HL-60/S4 treated with phorbol 12-myristate 13-acetate at 8.2 ng/mL for 4 days and 3 days (cell line): ENCODE measurements around the gene TMEM200A.

ENCODE experiments used
- in situ Hi-C: fragments of 300-500 bp; cut with MboI; formaldehyde crosslinking; loops from 2 replicates; pipeline ENCODE4 v1.15.0; 2022; ENCODE audit warnings: low sequenced_read_pairs

Gene TMEM200A

DNA sequence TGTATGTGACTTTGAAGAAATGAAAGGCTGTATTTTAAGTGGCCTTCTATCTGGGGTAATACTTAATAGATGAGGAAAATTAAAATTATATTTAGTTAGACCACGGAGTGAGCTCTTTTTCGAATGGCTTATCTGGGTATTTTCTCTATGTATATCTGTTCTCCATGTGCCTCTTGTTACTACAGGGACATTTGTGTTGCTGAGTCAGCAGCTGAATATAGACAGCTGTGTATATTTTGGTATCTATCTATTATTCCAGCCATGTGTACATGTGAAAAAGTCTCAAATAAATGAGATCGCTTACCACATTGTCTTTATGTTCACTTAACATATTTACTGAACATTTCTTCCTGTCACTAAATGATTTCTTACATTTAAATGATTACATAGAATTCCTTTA, 57.2 kb downstream of the TMEM200A start:
- in situ Hi-C loops, result no loop called here

DNA sequence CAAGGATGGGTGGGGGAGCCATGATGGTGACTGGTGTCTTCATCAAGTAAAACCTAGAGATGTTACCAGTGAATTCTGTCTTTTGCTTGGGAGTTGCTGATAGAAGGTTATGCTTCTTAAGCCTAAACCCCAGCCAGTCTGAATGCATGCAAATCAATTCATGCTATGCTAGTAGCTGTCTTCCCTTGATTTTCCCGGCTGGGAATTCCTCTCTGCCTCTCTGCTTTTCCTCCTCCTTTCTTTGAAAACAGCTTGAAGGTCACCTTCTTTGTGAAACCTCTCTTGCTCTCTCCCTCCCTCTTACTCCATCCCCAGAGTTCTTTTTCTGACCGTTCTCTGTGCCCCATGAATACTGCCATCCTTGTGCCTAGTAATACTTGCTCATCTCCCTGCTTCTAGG, 58.9 kb downstream of the TMEM200A start:
- in situ Hi-C loops, result no loop called here

DNA sequence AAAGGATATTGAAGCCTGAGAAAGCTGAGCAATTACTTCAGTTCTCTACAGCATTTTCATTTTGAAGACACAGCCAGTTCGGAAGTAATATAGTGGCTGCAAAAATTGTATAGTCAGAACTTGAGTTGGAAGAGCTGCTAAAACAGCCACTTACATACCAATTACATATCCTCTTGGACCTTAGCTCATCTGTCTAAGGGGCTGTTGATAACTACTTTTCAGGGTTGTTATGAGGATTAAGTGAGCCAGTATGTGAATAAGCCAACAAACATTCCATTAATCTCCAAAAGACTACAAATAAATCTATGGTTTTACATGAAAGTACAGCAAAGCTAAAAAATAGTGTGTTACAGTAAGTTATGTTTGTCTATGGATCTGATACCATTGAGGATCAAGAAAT, 59.7 kb downstream of the TMEM200A start:
- in situ Hi-C loops, result no loop called here

DNA sequence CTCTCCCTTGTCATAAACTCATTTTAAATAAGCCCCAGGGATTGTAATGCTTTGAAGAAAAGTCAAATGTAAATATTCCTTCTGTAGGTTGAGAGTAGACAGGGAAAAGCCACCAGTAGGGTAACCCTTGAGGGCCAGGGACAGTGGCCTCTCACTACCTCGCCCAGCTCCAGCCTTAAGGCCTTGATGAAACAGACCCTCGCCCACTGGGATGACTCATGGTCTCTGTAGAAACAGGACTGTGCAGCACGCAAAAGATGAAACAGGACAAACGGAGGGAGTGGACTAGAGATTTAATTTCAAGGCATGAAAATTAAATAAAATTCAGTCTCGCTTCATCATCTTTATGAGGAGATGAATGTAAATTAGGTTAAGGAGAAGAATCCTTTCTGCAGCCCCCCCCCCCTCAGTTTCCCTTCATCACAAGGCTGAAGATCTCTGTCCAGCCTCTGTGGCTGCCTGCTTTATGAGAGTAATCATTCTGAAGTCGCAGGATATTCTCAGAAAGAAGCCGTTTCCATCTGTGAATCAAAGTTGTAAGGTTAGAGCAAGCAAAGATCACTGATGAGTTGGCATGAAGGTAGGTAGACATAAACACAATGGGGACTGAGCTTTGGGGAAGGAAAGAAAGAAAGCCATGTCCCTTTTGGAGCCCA, 60.4 kb downstream of the TMEM200A start:
- in situ Hi-C loops, result no loop called here

DNA sequence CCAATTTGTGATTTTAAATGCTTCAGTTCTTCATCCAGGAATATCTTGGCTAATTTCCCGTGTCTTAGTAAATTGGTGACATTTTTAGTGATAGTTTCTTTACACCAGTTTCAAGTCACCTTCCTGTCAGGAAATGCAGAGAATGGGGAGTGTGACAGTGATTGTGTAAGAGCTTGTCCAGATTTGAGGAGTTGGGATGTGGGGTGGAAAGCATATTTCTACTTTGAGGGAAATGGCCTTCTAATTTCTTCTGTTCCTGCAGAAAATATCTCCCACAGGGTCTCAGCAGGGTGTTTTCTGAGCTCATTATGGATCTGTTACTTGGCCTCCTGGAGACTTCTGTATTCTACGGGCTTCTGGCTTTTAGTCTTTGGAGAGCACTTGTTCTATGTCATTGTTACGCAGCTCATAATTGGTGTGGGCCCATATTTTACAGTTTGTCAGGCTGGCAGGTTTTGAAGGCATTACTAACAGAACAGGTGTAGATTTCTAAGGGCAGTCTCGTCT, 65.6 kb downstream of the TMEM200A start:
- in situ Hi-C loops, result no loop called here

DNA sequence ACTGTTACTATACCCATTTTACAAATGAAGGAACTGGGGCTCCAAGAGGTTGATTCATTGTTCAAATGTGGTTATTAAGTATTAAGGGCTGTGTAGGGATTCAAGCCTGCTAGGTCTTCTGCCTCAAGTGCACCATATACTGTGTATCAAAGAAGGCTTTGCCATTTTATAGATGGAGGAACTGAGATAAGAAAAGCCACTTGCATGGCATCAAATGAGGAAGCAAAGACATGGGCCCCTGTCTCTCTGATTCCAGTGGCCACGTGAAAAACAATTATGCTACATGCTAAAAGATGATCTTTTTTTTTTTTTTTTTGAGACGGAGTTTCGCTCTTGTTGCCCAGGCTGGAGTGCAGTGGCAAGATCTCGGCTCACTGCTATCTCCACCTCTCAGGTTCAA, 67.0 kb downstream of the TMEM200A start:
- in situ Hi-C loops, result no loop called here

DNA sequence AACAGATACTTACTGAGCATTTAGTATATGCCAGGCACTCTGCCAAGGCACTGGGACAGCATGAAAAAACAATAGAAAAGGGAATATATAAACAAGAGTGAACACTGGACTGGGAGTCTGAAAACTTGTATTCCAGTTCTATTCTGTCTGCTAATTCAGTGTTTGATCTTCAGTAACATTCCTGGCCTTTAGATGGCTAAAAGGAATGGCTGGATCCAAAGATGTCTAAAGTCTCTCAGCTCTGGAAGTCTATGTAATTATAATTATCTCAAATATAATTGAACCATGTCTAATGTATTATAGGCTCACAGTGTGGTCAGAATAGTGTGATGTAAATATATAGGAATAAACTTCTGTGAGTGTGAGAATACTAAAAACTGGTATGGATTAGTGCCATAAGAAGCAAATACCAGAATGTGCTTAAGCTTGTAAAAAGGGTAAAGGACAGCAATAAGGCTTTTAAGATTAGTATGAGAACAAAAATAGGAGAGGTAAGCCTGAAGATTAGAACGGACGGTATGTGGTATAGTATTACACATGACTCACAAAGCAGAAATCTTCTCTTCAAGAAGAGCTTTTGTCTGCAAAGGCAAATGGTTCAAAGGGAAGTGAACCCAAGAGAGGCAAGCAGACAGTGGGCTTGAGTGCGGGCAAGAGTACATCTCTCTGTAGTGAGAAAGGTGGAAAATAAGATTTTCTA, 68.5 kb downstream of the TMEM200A start:
- in situ Hi-C loops, result no loop called here

DNA sequence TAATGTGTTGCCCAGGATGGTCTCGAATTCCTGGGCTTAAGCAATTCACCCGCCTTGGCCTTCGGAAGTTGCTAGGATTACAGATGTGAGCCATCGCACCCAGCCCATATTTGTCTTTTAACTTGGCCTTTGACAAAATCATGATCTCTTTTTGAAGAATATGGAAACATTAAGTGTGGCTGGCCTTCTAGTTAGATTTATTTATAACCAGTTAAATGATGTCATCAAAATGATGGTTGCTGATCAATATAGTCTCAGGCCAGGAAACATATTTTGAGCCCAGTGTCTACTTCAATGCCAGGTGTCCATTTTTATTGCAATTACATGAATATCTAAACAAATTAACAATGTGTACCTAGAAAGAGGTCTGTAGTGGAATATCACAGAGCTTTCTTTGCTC, 69.4 kb downstream of the TMEM200A start:
- in situ Hi-C loops, result no loop called here

DNA sequence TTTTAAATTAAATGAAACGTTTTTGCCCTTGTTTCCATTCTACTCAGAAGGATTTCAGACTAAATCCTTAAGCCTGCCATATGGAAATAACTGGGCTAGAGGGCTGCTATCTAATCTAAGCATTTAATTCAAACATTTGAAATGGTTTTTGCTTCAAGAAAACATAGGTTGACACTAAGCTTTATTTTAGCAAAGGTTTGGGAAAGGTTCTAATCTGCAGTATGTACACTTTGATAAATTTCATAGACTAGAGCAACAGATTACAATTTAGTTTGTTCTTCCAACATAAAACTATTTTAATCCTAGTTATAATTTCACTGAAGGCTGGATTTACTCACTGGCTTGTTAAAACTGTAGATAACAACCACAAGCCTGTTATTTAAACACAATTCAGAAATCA, 72.1 kb downstream of the TMEM200A start:
- in situ Hi-C loops, result no loop called here

DNA sequence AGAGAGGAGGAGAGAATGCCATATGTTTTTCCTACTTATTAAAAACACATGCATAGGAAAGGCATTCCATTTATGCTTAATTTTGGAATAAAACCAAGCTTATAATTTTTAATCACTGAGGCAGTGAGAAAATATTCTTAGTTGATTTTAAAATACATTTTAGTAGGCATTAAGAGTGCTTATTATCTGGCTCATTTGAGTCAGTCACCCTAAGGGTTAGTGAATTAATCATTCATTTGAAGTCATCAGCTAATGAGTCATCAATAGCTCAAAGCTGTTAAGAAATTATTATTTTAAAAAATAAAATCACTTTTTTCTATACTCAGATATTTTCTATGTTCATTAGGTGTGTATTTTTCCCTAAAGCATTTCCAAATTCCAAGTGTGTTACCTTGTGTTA, 81.6 kb downstream of the TMEM200A start:
- in situ Hi-C loops, result no loop called here

DNA sequence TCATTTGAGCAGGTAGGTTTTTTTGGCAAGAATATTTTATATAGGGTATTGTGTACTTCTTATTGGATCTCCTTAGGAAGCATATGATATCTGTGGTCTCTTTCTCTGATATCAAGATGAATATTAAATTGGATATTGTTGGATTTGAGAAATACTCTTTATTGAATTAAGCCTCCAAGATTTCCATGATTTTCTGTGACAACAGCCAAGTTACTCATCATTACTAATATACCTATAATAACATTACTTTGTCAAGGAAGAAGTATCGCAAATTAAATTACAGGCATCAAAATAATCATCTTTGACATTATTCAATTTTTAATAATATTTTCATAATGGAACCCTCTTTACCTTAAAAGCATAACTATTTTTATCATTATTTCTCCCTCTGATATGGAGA, 86.5 kb downstream of the TMEM200A start:
- in situ Hi-C loops, result no loop called here

DNA sequence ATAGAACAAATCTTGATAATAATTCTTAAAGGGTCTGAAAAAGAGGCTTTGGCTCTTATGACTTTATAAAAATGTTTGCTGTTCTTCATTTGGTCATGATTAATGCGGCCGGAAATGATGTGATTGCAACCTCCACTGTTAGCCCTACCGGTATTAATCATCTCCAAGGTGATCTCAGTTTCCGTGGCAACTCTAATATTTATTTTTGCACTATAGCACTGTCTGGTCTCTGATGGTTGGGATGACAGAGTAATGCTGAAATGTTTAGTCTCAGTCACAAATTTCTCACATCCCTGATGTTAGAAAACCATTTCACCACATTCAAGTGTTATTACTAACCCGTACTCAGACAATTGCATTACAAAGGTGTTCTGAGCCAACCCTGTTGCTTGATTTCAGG, 87.4 kb downstream of the TMEM200A start:
- in situ Hi-C loops, result no loop called here

DNA sequence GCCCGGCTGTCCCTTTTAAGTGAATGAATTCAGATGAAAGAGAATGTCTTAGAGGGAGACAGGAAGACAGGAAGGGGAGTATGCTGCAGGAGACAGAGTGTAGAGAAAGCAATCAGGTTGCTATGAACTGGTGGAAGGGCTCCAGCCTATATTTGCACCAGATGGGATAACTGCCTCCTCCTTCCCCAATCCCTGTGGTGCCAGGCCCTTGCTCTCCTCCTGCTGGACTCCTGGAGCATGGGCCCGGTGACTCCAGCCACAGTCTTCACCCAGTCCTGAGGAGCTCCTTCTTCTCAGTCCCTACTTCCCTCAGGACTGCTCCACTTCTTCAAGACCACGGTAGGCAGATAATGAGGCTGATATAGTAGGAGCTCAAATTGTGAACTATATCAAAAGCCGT, 91.8 kb downstream of the TMEM200A start:
- in situ Hi-C loops, result no loop called here

DNA sequence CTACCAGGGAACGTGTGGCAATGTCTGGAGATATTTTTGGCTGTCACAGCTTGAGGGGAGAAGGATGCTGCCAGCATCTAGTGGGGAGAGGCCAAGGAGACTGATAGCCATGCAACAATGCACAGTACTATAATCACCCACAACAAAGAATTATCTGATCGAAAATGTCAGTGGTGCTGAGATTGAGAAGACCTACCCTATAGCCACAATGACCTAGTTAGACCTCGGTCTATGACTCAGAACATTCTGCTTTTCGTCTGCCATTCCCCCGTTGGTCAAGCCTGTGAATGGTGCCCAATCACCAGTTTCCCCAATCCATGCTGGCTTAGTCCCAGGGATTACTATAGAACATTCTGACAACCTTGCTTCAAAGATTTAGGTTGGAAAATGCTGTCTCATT, 93.5 kb downstream of the TMEM200A start:
- in situ Hi-C loops, result no loop called here

DNA sequence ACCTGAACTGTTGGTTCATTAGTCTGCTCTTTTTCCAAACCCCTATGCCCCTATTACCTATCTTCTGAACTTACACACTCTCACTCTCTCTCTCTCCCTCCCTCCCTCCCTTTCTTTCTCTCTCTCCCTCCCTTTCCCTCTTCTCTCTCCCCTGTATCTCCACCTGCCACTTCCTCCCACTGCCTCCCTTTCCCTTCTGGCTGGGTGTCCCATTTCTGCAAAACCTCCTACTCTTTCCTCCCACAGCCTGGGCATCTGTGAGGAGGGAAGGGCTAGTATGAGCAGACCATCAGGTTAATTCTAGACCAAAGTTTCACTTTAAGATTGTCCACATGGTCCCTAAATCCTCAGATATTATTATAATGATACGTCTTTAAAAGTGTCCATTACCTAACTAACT, 95.1 kb downstream of the TMEM200A start:
- in situ Hi-C loops, result no loop called here

DNA sequence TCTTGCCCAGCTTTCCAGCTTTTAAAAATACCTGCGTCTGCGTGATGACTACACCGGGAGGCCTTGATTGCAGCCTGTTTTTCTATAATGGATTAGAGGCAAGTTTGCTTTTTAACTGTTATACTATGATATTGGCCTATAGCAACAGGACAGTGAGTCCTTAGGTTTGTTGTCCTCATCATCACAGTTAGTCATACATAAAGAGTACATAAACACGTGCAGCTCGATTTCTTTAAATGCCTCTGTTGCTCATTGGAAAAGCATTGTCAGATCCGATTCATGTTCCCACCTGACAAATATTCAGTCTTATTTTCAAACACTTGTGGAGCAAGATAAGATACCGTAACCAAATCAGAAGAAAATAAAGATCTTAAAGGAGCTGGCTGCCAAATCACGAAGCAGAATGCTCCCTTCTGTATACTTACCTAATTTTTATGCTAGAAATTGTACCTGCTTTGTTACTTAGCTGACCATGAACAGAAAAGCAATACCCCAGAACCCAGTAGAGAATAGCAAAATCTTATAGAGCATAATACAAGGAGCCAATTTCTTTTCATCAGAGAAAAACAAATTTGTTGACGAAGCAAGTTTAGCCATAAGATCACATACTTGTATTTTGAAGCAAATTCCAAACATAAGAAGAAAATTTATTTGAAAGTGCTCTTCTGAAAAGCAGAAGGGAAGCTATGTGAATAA, 100.4 kb downstream of the TMEM200A start:
- in situ Hi-C loops, result no loop called here

DNA sequence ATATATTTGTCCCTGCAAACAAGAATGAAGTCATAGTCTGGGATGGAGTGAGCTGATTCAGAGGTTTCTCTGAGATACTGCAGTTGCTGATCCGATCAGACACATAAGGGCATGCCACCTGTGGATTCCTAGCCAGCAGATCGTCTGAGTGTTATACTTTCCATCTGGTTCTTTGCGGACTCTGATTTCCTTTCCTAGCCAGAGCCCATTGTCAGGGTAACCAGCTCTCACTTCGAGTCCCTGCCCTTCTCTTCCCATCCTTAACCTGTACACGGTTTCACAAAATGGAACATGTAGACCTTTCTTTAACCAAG, 100.9 kb downstream of the TMEM200A start:
- in situ Hi-C loops, result no loop called here

DNA sequence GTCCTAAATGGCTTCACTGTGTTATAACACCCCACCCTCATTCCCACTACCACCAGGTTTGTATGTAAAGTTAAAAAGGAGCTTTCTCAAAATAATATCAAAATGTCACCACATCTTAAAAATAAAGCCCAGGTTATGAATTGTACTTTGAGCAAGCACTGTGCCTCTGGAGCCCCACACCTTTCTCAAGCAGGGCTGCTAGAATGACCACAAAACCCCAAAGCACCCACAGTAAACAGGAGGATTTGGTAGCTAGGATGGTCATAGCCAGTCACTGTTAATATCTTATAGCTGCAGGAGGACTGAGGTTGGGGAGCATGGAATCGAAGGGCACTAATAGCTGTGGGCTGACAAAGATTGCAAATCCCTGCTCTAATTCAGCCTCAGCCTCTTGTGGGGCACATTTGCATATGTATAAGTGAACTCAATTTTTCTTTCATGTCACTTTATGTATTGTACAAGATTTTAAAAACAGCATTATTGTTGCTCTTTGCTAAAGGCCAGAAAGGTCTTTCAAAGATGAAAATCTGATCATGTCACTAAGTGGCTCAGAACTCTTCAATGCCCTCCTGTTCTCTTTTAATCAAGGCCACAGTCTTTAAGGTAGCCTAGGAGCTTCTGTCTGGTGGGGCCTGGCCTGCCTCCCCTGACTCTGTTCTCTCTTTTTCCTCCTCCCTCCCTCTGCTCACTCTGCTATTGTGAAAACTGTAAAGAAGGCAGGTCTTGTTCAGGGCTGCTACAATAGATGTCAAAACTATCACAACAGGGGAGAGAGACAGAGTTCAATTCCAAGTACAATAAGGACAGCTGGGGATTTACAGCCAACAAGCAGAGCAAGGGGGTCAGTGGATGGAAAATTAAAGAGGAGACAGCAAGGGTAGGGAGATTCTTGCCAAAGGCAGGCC, 101.6 kb downstream of the TMEM200A start:
- in situ Hi-C loops, result no loop called here

DNA sequence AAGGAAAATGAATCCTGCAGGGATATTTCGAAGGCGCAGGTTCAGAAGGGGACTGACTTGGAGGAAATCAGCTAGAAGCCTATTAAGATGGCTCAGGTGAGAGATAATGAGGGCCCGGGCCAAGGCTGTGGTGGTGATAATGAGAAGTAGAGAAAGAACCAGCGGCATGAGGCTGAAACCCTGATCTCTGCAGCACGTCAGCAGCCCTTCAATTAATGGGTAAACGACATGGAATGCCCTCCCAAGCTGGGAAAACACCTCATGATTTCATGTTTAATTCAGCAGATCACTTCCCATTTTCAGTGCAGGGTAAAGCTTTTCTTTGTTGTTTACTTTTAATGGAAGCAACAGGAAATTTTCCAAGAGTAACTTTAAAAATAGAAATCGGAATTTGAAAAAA, 104.9 kb downstream of the TMEM200A start:
- in situ Hi-C loops, result no loop called here

DNA sequence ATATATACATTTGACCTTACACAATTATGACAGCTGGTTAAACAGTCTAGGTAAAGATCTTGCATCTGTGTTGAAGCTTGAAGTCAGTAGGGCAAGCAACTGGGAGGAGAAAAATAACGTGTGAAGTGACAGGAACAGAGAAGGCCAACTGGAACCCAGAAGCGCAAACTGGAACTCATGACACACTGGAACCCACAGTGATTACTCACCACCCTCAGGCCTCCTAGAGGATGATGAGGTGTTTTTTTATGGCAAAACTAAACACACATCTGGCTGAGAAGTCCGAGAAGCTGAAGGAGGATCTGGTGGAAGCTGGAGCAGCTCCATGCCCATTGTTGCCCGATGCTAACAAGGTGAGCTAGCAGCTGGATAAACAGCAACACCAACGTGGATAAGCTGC, 108.1 kb downstream of the TMEM200A start:
- in situ Hi-C loops, result no loop called here

DNA sequence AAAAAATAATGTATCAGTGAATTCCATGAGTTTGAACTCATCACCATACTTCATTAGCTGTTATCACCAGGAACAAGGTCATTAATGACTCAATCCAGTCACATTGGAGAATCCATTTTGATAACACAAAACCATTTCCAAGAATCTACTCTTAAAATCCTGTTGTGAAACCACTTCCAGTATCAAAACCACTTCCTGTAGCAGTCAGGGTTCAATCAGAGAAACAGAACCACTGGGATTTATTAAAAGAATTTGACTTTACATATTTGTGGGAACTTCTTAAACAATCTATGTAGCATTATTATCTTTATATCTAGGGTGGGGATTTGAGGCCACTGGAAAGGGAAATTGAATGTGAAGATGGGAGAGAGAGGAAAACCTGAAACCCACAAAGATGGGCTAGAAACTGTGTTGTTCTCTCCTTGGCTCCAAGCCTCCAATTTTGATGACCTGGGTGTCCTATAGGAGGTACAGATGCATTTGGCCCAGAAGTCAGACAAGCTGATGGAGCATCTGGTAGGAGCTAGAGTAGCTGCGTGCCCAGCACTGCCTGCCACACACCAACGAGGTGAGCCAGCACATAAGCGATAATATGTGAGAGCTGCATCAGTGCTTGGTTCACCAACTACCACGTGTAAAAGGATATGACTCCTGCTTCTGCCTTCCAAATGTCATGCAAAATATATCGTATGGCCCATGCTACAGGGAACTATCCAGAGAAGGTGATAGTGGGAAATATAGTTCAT, 117.0 kb downstream of the TMEM200A start:
- in situ Hi-C loops, result no loop called here
